Neural cell (in vitro differentiated cells): Measurements from ENCODE around the gene CPNE6.

Experiments
- EP300 ChIP-seq: fragments of 450-650 bp; conservative IDR thresholded peaks from 2 replicates; pipeline ENCODE4 v1.6.1; 2014; ENCODE audit warnings: antibody characterized with exemption, mild to moderate bottlenecking, moderate library complexity; ENCODE audit not compliant: poor library complexity, severe bottlenecking
- EZH2 ChIP-seq: fragments of 200-600, 300-800 bp; shearing (Covaris generic), sonication (generic); IDR thresholded peaks from 2 replicates; pipeline ENCODE4 v1.6.1; 2014; ENCODE audit warnings: antibody characterized with exemption, low read length, borderline replicate concordance, mild to moderate bottlenecking; ENCODE audit not compliant: insufficient read depth, poor library complexity, severe bottlenecking
- MXI1 ChIP-seq: fragments of 450-650 bp; conservative IDR thresholded peaks from 2 replicates; pipeline ENCODE4 v1.6.1; 2014; ENCODE audit warnings: antibody characterized with exemption, mild to moderate bottlenecking; ENCODE audit not compliant: poor library complexity, severe bottlenecking
- POLR2AphosphoS5 ChIP-seq: IDR thresholded peaks from 2 replicates; pipeline ENCODE4 v1.6.1; 2012
- RAD21 ChIP-seq: fragments of 450-650 bp; conservative IDR thresholded peaks from 2 replicates; pipeline ENCODE4 v1.6.1; 2014; ENCODE audit warnings: antibody characterized with exemption, mild to moderate bottlenecking, moderate library complexity
- SMC3 ChIP-seq: fragments of 450-650 bp; conservative IDR thresholded peaks from 2 replicates; pipeline ENCODE4 v1.6.1; 2014; ENCODE audit warnings: antibody characterized with exemption, mild to moderate bottlenecking, moderate library complexity; ENCODE audit not compliant: poor library complexity
- TF ChIP-seq, protein P1 (sequence below): fragments of 450-650 bp; IDR thresholded peaks from 2 replicates; pipeline ENCODE4 v1.5.1; 2014; ENCODE audit warnings: antibody characterized with exemption, mild to moderate bottlenecking, moderate library complexity; ENCODE audit not compliant: poor library complexity, severe bottlenecking
- TF ChIP-seq, protein P2 (sequence below): IDR thresholded peaks from 2 replicates; pipeline ENCODE4 v1.6.1; 2012; ENCODE audit warnings: borderline replicate concordance

DNA sequence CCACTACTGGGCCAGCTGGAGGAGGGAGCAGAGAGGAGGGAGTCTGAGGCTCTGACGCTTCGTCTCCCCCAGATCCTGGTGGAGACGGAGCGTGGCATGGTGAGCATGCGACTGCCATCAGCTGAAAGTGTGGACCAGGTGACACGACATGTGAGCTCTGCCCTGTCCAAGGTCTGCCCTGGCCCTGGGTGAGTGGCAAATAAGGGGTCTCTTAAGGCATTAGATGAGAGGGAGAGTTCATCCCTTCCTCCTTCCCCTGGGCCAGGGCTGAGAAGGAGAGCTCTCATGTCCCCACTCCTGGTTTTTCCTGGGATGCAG lies 17.1 kb upstream of the CPNE6 start:
- TF ChIP-seq EZH2, result no peak
- TF ChIP-seq, protein P1, sequence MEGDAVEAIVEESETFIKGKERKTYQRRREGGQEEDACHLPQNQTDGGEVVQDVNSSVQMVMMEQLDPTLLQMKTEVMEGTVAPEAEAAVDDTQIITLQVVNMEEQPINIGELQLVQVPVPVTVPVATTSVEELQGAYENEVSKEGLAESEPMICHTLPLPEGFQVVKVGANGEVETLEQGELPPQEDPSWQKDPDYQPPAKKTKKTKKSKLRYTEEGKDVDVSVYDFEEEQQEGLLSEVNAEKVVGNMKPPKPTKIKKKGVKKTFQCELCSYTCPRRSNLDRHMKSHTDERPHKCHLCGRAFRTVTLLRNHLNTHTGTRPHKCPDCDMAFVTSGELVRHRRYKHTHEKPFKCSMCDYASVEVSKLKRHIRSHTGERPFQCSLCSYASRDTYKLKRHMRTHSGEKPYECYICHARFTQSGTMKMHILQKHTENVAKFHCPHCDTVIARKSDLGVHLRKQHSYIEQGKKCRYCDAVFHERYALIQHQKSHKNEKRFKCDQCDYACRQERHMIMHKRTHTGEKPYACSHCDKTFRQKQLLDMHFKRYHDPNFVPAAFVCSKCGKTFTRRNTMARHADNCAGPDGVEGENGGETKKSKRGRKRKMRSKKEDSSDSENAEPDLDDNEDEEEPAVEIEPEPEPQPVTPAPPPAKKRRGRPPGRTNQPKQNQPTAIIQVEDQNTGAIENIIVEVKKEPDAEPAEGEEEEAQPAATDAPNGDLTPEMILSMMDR, result no peak
- TF ChIP-seq EP300, result no peak
- TF ChIP-seq RAD21, result no peak
- TF ChIP-seq MXI1, result no peak
- TF ChIP-seq SMC3, result no peak
- TF ChIP-seq POLR2AphosphoS5, result no peak
- TF ChIP-seq, protein P2, sequence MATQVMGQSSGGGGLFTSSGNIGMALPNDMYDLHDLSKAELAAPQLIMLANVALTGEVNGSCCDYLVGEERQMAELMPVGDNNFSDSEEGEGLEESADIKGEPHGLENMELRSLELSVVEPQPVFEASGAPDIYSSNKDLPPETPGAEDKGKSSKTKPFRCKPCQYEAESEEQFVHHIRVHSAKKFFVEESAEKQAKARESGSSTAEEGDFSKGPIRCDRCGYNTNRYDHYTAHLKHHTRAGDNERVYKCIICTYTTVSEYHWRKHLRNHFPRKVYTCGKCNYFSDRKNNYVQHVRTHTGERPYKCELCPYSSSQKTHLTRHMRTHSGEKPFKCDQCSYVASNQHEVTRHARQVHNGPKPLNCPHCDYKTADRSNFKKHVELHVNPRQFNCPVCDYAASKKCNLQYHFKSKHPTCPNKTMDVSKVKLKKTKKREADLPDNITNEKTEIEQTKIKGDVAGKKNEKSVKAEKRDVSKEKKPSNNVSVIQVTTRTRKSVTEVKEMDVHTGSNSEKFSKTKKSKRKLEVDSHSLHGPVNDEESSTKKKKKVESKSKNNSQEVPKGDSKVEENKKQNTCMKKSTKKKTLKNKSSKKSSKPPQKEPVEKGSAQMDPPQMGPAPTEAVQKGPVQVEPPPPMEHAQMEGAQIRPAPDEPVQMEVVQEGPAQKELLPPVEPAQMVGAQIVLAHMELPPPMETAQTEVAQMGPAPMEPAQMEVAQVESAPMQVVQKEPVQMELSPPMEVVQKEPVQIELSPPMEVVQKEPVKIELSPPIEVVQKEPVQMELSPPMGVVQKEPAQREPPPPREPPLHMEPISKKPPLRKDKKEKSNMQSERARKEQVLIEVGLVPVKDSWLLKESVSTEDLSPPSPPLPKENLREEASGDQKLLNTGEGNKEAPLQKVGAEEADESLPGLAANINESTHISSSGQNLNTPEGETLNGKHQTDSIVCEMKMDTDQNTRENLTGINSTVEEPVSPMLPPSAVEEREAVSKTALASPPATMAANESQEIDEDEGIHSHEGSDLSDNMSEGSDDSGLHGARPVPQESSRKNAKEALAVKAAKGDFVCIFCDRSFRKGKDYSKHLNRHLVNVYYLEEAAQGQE, result no peak
